Heart left ventricle (tissue), 13 donors: ENCODE measurements around the gene CNGA2.

Experiments
- POLR2A ChIP-seq, 2 donors: fragments of 450-650 bp; IDR thresholded peaks; one replicate each; pipeline ENCODE4 v1.6.1; 2017; ENCODE audit warnings: antibody characterized with exemption in 2 of 2, mild to moderate bottlenecking in 2 of 2, moderate library complexity in 2 of 2
- TF ChIP-seq, protein P1 (sequence below), 12 donors: fragments of 200-600 bp; sonication (generic) in 4 of 12; IDR thresholded peaks; one replicate each; pipeline versions ENCODE4 v1.5.0 to v1.8.0; 2018 to 2022; ENCODE audit warnings: antibody characterized with exemption in 12 of 12, mild to moderate bottlenecking in 5 of 12
- donor health status: ischemic (EF 13 %, LVEDD 7.1; RV severe dilation, severe dysfunction).
- donor health status: DM: no; HTN: yes; CAD: no.
- donor health status: DM: no; HTN: no; CAD: no.
- donor health status: ischemic (EF 25% LVEDD 6.9; RV normal size, moderate dysfunction).
- donor health status: ischemic (EF 25% LVEDD 5.7; RV mildly dilated, moderate dysfunction).
- donor health status: ischemic (EF 35%, LVEDD 5.7; RV mildly dilated, moderate dysfunction).
- donor health status: nonischemic (EF 11% LVEDD 7.7; RV severe dilation, severe dysfunction).
- donor health status: DM: yes; HTN: yes; CAD: no.
- donor health status: PGD.
- donor health status: ischemic (EF 29% LVEDD 5.4; RV normal size, mild dysfunction).
- donor health status: nonischemic (EF 23%, LVEDD 6.1; RV moderate dilation, normal function).

DNA sequence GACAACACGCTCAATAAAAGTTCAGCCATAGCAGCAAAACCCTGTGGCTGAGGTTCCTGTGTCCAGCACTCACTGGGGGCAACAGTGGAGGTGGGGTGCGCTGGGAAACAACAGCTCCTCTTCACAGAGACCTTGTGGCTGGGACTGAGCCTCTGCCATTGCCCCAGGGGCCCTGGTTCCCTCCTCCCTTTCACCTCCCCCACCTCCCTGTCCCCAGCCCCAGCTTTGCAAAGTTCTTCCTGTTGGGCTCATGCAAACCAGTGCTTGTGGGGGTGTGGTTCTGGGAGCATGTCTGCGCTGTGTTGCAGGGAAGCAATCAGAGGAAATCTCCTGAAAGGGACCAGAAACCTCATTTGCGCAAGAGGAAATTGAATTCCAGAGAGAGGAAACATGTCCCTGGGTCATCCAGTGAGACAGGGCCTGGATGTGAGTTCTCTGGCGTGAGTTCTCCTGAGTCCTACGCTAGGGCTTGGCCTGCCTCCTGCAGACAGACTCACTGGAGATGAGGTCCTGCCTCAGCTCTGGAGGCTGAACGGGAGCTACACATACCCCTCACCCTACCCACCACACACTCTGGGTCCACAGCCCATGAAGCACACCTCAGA lies 11.3 kb upstream of the CNGA2 start:
- TF ChIP-seq, protein P1, sequence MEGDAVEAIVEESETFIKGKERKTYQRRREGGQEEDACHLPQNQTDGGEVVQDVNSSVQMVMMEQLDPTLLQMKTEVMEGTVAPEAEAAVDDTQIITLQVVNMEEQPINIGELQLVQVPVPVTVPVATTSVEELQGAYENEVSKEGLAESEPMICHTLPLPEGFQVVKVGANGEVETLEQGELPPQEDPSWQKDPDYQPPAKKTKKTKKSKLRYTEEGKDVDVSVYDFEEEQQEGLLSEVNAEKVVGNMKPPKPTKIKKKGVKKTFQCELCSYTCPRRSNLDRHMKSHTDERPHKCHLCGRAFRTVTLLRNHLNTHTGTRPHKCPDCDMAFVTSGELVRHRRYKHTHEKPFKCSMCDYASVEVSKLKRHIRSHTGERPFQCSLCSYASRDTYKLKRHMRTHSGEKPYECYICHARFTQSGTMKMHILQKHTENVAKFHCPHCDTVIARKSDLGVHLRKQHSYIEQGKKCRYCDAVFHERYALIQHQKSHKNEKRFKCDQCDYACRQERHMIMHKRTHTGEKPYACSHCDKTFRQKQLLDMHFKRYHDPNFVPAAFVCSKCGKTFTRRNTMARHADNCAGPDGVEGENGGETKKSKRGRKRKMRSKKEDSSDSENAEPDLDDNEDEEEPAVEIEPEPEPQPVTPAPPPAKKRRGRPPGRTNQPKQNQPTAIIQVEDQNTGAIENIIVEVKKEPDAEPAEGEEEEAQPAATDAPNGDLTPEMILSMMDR (IDR thresholded peaks at IDR 0.05) = no peak
- no peak for TF ChIP-seq POLR2A (IDR thresholded peaks at IDR 0.05)
